Breast epithelium (tissue), 4 donors: ENCODE data around the gene CEP44. TPM values are rescaled to one million over a fixed set of nuclear protein-coding genes. Genes with fewer than 3 reads are reported as not detected.

Source experiments
- DNase-seq, 2 donors: peaks; one replicate each; pipeline ENCODE4 v3.0.0-alpha.2; 2019; ENCODE audit warnings: low spot score in 2 of 2
- H3K27ac ChIP-seq, 2 donors: fragments of 200-600 bp; sonication (generic) in 1 of 2; one replicate each; pipeline ENCODE4 v1.5.1; 2016 to 2019; ENCODE audit warnings: mild to moderate bottlenecking in 1 of 2
- H3K27me3 ChIP-seq, 2 donors: fragments of 200-600 bp; sonication (generic) in 1 of 2; one replicate each; pipeline versions ENCODE4 v1.5.1 to v1.6.0; 2017 to 2019; ENCODE audit warnings: control low read depth in 1 of 2, mild to moderate bottlenecking in 1 of 2
- H3K36me3 ChIP-seq: fragments of 200-600 bp; one replicate; pipeline ENCODE4 v1.5.1; 2019
- H3K4me1 ChIP-seq, 2 donors: fragments of 200-600 bp; sonication (generic); one replicate each; pipeline ENCODE4 v1.5.1; 2016 to 2019; ENCODE audit warnings: control low read depth in 1 of 2
- H3K4me3 ChIP-seq, 3 donors: fragments of 200-600 bp; sonication (generic); 1 replicate in 2 of 3; 2 replicates in 1 of 3; pipeline ENCODE4 v1.5.1; 2016 to 2019; ENCODE audit warnings: mild to moderate bottlenecking in 3 of 3, moderate library complexity in 2 of 3
- H3K9me3 ChIP-seq, 2 donors: fragments of 200-600 bp; sonication (generic) in 1 of 2; one replicate each; pipeline ENCODE4 v1.5.1; 2016 to 2019; ENCODE audit warnings: control low read depth in 1 of 2
- POLR2A ChIP-seq: fragments of 450-650 bp; IDR thresholded peaks from one replicate; pipeline ENCODE4 v1.6.1; 2016; ENCODE audit warnings: antibody characterized with exemption, mild to moderate bottlenecking, moderate library complexity
- POLR2AphosphoS5 ChIP-seq, 3 donors: sonication (generic); formaldehyde crosslinking; IDR thresholded peaks; one replicate each; pipeline ENCODE4 v1.6.1; 2017; ENCODE audit warnings: antibody characterized with exemption in 3 of 3
- intact Hi-C: fragments of 100-400 bp; cut with DNase I; formaldehyde crosslinking; loops from one replicate; pipeline ENCODE4 v1.15.1; 2023; ENCODE audit warnings: low total_unique reads
- total RNA-seq, 3 donors: library from RNA; depleted of rRNA; stranded (reverse); fragments of >200 nt; gene quantifications; one replicate each; pipeline ENCODE4 v1.1.0, GENCODE V29; 2016
- TF ChIP-seq, protein P1 (sequence below), 3 donors: fragments of 450-650 bp; IDR thresholded peaks; one replicate each; pipeline ENCODE4 v1.5.1; 2016 to 2017; ENCODE audit warnings: antibody characterized with exemption in 3 of 3, mild to moderate bottlenecking in 3 of 3, moderate library complexity in 3 of 3

CEP44 gene
- total RNA-seq, 3 donors from 2014 or later, result 12.2 to 30.9 (median 19.7) TPM

DNA sequence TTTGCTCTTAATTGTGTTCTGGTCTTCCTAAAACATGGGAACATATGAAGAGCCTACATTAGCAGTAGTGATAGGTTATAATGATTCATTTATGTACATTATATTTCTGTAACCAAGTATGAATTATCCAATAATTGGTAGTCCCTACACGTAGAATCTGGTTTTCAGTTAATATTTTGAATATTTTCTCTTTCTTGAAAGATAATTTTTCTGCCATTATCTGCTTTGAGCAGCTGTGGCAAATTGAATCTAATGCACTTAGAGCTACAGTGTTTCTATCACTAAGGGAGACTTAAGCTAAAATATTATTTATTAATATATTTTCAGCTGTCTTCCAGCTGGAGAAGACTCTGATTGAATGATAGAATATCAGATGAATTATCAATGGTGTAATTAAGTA lies 21.0 kb downstream of the CEP44 start:
- no peak overlapping the region for H3K4me3 ChIP-seq

DNA sequence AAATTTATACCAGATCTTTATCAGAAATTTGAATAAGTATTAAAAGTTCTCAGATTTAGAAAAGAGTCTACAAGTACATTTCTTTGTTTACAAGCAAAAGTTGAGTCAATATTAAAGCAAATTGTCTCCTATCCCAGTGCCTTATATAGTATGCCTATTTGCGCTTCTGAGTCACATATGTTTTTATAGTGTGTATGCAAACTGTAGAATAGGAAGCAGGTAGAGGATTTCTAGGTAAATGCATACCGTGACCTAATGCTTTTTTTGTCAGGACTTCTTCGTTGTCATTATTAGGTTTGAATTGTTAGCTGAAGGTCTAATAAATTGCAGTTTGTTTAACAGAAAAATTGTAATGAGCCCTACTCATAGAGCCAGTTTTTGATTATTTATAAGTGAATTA lies 22.2 kb downstream of the CEP44 start:
- TF ChIP-seq, protein P1, sequence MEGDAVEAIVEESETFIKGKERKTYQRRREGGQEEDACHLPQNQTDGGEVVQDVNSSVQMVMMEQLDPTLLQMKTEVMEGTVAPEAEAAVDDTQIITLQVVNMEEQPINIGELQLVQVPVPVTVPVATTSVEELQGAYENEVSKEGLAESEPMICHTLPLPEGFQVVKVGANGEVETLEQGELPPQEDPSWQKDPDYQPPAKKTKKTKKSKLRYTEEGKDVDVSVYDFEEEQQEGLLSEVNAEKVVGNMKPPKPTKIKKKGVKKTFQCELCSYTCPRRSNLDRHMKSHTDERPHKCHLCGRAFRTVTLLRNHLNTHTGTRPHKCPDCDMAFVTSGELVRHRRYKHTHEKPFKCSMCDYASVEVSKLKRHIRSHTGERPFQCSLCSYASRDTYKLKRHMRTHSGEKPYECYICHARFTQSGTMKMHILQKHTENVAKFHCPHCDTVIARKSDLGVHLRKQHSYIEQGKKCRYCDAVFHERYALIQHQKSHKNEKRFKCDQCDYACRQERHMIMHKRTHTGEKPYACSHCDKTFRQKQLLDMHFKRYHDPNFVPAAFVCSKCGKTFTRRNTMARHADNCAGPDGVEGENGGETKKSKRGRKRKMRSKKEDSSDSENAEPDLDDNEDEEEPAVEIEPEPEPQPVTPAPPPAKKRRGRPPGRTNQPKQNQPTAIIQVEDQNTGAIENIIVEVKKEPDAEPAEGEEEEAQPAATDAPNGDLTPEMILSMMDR (IDR thresholded peaks at IDR 0.05), result no peak
- TF ChIP-seq POLR2AphosphoS5 (IDR thresholded peaks at IDR 0.05), result no peak
- TF ChIP-seq POLR2A, result no peak
- Histone ChIP-seq H3K4me1 (no peaks in the 10 kb centered on the region), H3K27ac (no peak overlapping the region), H3K27me3 (no peaks in the 10 kb centered on the region), H3K36me3 (peaks cover 3% of the 10 kb centered on the region), H3K4me3 (no peak overlapping the region), H3K9me3 (no peaks in the 10 kb centered on the region)
- DNase-seq, result no peak
- intact Hi-C loops, result no loop called here

More for the DNA sequence above, 21.0 kb downstream of the CEP44 start:
- H3K9me3 ChIP-seq, result no peaks in the 10 kb centered on the region
- no peaks in the 10 kb centered on the region for H3K27me3 ChIP-seq
- intact Hi-C loops, result no loop called here
- DNase-seq, result no peak
- H3K4me1 ChIP-seq, result no peaks in the 10 kb centered on the region
- peaks cover 3% of the 10 kb centered on the region for H3K36me3 ChIP-seq
- H3K27ac ChIP-seq, result no peak overlapping the region
- TF ChIP-seq POLR2AphosphoS5 (IDR thresholded peaks at IDR 0.05), result no peak
- TF ChIP-seq POLR2A, result no peak

DNA sequence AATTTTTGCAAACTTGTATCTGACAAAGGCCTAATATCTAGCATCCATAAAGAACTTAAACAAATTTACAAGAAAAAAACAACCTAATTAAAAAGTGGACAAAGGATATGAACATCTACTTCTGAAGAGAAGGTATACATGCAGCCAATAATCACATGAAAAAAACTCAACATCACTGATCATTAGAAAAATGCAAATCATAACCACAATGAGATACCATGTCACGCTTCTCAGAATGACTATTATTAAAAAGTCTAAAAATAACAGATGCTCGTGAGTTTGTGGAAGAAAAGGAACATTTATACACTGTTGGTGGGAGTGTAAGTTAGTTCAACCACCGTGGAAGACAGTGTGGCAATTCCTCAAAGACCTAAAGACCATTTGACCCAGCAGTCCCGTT lies 24.0 kb downstream of the CEP44 start:
- no peaks in the 10 kb centered on the region for H3K9me3 ChIP-seq
- H3K4me3 ChIP-seq, result no peak overlapping the region
- peaks cover 3% of the 10 kb centered on the region for H3K36me3 ChIP-seq
- TF ChIP-seq POLR2A, result no peak
- TF ChIP-seq POLR2AphosphoS5 (IDR thresholded peaks at IDR 0.05), result no peak
- TF ChIP-seq, protein P1 (IDR thresholded peaks at IDR 0.05), result no peak
- intact Hi-C loops, result no loop called here
- no peaks in the 10 kb centered on the region for H3K27me3 ChIP-seq
- H3K4me1 ChIP-seq, result no peaks in the 10 kb centered on the region
- no peak for DNase-seq
- no peak overlapping the region for H3K27ac ChIP-seq

DNA sequence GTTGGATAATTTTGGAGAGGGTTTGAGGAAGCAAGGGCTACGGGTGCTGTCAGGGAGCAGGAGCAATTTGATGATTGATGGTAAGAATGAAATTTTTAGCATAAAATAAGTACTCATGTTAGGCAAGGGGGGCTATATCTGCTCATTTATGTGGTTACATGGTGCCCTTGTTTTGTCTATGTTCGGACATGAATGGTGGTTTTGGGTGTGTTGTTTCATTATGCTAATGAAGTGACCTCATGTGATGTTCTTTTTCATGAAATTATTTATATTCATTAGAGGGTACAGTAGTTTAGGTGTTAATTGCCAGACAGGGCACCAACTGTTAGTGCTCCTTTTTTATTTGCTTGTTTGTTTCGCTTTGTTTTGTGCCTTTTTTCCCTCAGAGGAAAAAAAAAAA lies 29.3 kb downstream of the CEP44 start:
- no peak overlapping the region for H3K27ac ChIP-seq
- H3K9me3 ChIP-seq, result no peaks in the 10 kb centered on the region
- no peaks in the 10 kb centered on the region for H3K36me3 ChIP-seq
- TF ChIP-seq POLR2A, result no peak
- TF ChIP-seq, protein P1 (IDR thresholded peaks at IDR 0.05), result no peak
- TF ChIP-seq POLR2AphosphoS5 (IDR thresholded peaks at IDR 0.05), result no peak
- H3K4me3 ChIP-seq, result no peak overlapping the region
- H3K27me3 ChIP-seq, result no peaks in the 10 kb centered on the region
- no peaks in the 10 kb centered on the region for H3K4me1 ChIP-seq
- intact Hi-C loops, result no loop called here
- no peak for DNase-seq

DNA sequence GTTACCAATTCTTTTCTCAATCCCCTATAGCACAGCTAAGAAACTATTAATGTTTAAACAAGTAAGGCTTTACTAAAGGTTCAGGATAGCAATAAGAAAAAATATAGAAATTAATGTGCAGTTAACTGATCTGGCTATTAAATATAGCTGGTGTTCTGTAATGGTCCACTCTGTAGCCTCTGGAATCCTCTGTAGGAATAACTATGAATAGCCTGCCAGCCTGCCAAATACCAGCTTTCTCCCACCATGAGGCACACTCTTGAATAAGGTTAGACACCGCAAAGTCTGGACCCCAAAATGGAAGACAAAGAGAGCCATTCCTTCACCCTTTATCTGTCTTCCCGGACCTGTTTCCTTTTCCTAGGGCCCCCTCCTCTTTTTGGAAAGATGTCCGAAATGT lies 30.6 kb downstream of the CEP44 start:
- Histone ChIP-seq H3K4me1 (no peaks in the 10 kb centered on the region), H3K36me3 (peaks cover 4% of the 10 kb centered on the region), H3K27ac (no peak overlapping the region), H3K4me3 (no peak overlapping the region), H3K9me3 (no peaks in the 10 kb centered on the region), H3K27me3 (no peaks in the 10 kb centered on the region)
- intact Hi-C loops, result no loop called here
- DNase-seq, result no peak
- TF ChIP-seq, protein P1 (IDR thresholded peaks at IDR 0.05), result no peak
- no peak for TF ChIP-seq POLR2AphosphoS5 (IDR thresholded peaks at IDR 0.05)
- TF ChIP-seq POLR2A, result no peak

DNA sequence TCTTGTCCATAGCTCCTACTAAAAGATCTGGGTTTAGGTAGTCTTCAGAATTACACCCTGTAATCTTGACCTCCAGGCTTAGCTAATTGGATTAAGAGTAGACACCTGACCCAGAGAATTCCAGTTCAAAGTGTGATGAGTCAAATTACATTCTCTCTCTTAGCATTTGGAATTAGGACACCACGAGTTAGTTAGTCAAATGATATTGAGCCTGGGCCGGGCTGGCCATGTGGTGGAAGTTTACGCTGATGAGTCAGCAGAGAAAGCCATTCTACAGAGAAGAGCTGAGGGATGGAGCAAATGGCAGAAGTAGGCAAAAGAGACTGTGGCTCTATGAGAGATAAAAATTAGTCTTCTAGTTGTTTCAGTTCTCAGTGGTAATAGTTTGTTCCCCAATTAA lies 31.1 kb downstream of the CEP44 start:
- intact Hi-C loops, result no loop called here
- Histone ChIP-seq H3K9me3 (no peaks in the 10 kb centered on the region), H3K27ac (no peak overlapping the region), H3K27me3 (no peaks in the 10 kb centered on the region), H3K4me1 (no peaks in the 10 kb centered on the region), H3K36me3 (peaks cover 4% of the 10 kb centered on the region), H3K4me3 (no peak overlapping the region)
- no peak for DNase-seq
- TF ChIP-seq POLR2A (no peak), POLR2AphosphoS5 (IDR thresholded peaks at IDR 0.05) (no peak)
- TF ChIP-seq, protein P1 (IDR thresholded peaks at IDR 0.05), result no peak
